ENCODE measurements around the gene ATG4B.

Gene ATG4B

DNA sequence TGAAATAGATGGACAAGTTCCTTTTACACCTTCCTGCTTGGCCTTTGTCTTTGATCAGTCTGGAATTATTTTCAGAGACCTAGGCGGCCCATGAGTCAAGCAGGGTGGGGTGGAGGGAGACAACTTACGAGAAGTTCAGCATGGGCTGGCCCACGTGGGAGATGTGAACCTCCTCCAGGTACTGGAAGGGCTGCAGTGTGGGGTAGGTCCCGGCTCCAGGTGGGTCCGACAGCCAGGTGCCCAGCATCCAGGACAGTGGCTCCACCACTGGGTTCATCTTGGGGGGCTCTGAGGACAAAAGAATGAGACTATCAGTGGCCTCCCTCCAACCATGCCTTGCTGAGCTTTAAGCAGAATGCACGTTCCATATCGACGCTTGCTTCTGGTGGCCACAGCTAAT, 31.3 kb upstream of the ATG4B start:
- in situ Hi-C loops (cut with MboI; ENCODE audit: low sequenced_read_pairs): no loop called here
- peaks cover 45% of the 10 kb centered on the region for H3K36me3 ChIP-seq (replicated peaks)
- H3K4me3 ChIP-seq: no peak overlapping the region
- no peaks in the 10 kb centered on the region for H3K9me3 ChIP-seq
- H3K27me3 ChIP-seq (ENCODE audit: low read depth): no peaks in the 10 kb centered on the region
- no peak for DNase-seq (ENCODE audit: low spot score in 2 of 2)
- peaks cover 9% of the 10 kb centered on the region; the same call in 1 of the 2 replicates for H3K4me1 ChIP-seq

DNA sequence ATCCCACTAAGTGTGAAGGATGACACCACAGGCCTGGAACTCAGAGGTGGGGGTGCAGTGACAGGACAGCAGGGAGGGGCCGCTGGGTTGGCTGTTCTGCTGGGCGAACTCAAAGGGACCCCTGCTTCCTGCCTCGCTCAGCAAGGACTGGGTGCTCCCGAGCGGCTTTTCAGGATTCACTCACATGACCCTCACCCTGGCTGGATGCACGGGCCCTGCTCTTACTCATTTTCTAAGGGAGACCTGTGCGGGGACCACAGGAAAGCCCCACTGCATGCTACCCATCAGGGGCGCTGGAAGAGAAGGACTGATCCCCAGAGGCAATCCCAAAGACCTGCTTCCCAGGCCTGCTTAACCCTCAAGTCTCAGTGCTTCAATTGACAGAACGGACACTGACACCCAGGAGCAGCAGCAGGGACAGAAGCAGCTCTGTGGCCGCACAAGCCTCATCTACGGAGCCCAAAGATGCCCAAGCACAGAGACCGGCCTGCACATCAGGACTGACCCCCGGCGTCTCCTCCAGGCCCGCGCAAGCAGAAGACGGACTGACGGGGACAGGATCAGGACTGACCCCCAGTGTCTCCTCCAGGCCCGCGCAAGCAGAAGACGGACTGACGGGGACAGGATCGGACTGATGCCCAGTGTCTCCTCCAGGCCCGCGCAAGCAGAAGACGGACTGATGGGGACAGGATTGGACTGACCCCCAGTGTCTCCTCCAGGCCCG, 30.2 kb upstream of the ATG4B start:
- in situ Hi-C loops (cut with MboI; ENCODE audit: low sequenced_read_pairs): no loop called here
- Histone ChIP-seq H3K4me1 (peaks cover 9% of the 10 kb centered on the region; the same call in 1 of the 2 replicates), H3K9me3 (no peaks in the 10 kb centered on the region), H3K36me3 (replicated peaks) (peaks cover 39% of the 10 kb centered on the region), H3K4me3 (no peak overlapping the region), H3K27me3 (ENCODE audit: low read depth) (no peaks in the 10 kb centered on the region)
- DNase-seq (ENCODE audit: low spot score in 2 of 2): no peak

DNA sequence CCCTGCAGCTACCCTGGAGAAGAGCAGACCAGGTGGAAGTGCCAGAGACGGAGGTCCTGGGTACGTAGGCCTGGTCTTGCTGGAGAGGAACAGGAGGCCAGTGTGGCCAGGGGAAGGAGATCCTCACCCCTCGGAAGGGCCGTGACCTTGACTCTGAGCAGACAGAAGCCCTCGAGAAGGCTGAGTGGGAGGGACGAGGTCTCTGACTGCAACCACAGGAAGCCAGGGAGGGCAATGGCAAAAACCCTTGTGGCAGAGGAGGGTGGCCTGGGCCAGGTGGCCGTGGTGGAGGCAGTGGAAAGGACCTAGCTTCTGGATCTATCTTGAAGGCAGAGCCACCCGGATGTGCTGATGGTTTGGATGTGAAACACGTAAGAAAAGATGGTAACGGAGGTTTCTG, 28.6 kb upstream of the ATG4B start:
- no peaks in the 10 kb centered on the region for H3K9me3 ChIP-seq
- DNase-seq (ENCODE audit: low spot score in 2 of 2): no peak
- H3K27me3 ChIP-seq (ENCODE audit: low read depth): no peaks in the 10 kb centered on the region
- H3K4me1 ChIP-seq: peaks cover 9% of the 10 kb centered on the region; the same call in 1 of the 2 replicates
- no peak overlapping the region for H3K4me3 ChIP-seq
- peaks cover 35% of the 10 kb centered on the region for H3K36me3 ChIP-seq (replicated peaks)
- in situ Hi-C loops (cut with MboI; ENCODE audit: low sequenced_read_pairs): no loop called here

DNA sequence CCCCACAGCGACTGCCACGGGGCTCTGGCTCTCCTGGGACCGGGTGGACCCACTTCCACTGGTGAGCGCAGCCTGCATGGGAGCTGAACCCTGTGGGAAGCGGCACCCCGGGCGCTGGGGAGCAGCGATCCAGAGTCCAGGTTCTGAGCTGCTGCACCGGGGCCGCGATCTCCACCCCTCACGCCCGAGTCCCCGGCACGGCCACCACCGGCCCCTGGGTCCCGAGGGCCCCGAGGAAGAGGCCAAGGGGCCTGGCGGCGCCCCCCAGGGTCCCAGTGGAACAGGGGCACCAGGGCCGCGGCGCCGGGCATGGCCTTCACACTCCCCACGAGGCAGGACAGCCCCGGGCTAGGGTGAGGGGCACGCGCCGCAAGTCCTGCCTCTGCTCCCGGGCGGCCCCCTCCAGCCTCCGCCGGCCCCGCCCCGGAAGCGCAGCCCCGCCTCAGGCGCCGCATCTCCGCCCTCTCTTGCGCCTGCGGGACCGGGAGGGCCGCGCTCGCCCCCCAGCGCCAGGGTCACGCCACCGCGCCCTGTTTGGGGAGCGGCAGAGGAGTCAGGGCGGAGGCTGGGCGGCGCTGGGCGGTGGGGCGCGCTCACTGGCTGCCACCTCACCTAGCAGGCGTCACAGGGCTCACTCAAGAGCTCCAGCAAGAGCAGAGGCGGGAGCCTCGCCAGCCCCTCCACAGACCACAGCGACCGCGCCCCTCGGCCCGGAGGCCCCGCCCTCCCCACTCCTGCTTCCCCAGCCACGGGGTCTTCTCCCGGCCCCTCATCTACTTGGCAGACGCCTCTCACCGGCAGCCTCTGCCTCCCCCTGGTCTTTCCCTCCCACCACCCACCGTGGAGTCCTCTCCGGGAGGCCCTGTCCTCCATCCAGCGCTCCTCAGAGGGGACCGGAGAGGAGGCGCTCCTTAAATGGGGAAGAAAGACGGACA, 27.4 kb upstream of the ATG4B start:
- H3K4me3 ChIP-seq: peak overlapping the region; percentile 40
- H3K27me3 ChIP-seq (ENCODE audit: low read depth): no peaks in the 10 kb centered on the region
- DNase-seq (ENCODE audit: low spot score in 2 of 2): peak; percentile 90 to 96
- in situ Hi-C loops (cut with MboI; ENCODE audit: low sequenced_read_pairs): no loop called here
- no peaks in the 10 kb centered on the region for H3K9me3 ChIP-seq
- H3K36me3 ChIP-seq (replicated peaks): peaks cover 24% of the 10 kb centered on the region
- H3K4me1 ChIP-seq: peaks cover 9% of the 10 kb centered on the region; the same call in 1 of the 2 replicates

DNA sequence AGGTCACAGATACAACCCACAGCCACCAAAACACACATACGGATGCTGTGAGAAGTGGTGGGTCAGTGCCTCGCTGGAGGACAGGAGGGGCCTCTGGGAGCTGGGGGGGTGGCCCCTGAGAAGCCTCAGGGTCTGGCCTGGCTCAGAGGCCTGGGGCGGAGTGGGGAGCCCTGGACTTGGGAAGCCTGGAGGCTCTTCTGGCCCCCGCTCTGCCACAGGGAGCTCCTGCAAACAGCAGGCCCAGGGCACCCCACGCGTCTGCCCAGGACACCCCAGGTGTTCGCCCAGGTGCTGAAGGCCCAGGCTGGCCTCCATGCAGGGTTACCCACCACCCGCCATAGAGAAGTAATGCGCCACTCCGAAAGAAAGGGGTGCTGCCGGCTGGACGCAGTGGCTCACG, 26.4 kb upstream of the ATG4B start:
- Histone ChIP-seq H3K4me3 (no peak overlapping the region), H3K27me3 (ENCODE audit: low read depth) (no peaks in the 10 kb centered on the region), H3K4me1 (peaks cover 9% of the 10 kb centered on the region; the same call in 1 of the 2 replicates), H3K36me3 (replicated peaks) (peaks cover 17% of the 10 kb centered on the region), H3K9me3 (no peaks in the 10 kb centered on the region)
- DNase-seq (ENCODE audit: low spot score in 2 of 2): no peak
- in situ Hi-C loops (cut with MboI; ENCODE audit: low sequenced_read_pairs): no loop called here

DNA sequence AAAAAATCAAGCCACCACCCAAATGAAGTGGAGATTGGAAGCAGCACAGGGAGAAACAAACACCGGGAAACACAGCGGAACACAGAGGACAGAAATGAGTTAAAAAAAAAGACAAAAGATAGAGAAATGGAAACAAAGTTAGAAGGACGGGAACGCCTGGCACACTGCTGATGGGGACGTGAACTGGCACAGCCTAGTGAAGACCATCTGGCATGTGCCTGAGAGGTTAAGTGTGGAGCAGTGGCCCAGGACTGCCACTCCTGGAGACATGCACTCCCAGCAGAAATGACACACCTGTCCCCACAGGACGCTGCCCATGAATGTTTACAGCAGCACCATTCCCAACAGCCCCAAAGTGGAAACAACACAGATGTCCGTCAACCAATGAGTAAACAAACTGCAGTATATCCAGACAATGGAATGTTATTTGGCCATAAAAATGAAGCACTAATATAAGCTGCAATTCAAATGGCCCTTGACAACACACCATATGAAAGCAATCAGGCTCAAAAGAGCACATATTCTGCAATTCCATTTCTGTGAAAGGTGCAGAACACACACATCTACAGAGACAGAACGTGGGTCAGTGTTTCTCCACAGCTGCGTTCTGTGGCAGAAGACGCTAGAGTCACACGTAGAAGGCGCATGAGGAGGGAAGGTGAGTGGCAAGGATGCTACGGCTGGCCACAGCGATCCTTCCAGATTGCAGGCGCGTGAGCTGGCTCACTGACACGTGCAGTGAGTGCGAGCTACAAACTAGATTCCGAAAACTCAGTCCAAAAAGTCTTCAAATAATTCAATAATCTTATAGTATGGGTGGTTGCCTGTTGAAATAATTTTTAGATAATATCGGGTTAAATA, 25.1 kb upstream of the ATG4B start:
- H3K9me3 ChIP-seq: no peaks in the 10 kb centered on the region
- DNase-seq (ENCODE audit: low spot score in 2 of 2): no peak
- H3K4me1 ChIP-seq: peaks cover 9% of the 10 kb centered on the region; the same call in 1 of the 2 replicates
- no peaks in the 10 kb centered on the region for H3K27me3 ChIP-seq (ENCODE audit: low read depth)
- H3K36me3 ChIP-seq (replicated peaks): 0 out of 2 replicates have a peak, but pooled peaks cover 15% of the 10 kb centered on the region
- H3K4me3 ChIP-seq: no peak overlapping the region
- in situ Hi-C loops (cut with MboI; ENCODE audit: low sequenced_read_pairs): no loop called here

DNA sequence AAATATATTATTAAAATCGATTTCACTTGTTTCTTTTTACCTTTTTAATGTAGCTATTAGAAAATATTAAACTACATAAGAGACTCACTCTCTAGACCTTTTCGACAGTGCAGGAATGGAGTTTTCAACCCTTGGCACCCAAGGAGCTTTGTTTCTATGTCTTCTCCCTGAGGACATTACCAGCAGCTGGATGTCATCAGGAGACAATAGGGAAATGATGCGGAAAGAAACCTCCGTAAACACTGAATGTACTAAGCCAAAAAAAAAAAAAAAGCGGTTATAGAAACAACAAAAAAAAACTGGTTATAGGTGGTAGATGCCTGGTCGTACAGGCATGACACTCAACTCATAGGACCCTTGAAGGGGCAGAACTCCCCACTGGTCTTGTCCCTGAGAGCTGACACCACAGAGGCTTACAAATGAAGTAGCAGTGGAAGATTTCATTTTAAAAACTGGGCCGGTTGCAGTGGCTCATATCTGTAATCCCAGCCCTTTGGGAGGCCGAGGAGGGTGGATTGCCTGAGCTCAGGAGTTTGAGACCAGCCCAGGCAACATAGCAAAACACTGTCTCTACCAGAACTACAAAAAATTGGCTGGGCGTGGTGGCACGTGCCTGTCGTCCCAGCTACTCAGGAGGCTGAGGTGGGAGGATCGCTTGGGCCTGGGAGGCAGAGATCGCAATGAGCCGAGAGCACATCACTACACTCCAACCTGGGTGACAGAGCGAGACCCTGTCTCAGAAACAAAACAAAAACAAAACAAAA, 24.3 kb upstream of the ATG4B start:
- 0 out of 2 replicates have a peak, but pooled peaks cover 12% of the 10 kb centered on the region for H3K36me3 ChIP-seq (replicated peaks)
- no peaks in the 10 kb centered on the region for H3K27me3 ChIP-seq (ENCODE audit: low read depth)
- H3K4me3 ChIP-seq: no peak overlapping the region
- DNase-seq (ENCODE audit: low spot score in 2 of 2): no peak
- peaks cover 9% of the 10 kb centered on the region; the same call in 1 of the 2 replicates for H3K4me1 ChIP-seq
- H3K9me3 ChIP-seq: no peaks in the 10 kb centered on the region
- in situ Hi-C loops (cut with MboI; ENCODE audit: low sequenced_read_pairs): no loop called here

DNA sequence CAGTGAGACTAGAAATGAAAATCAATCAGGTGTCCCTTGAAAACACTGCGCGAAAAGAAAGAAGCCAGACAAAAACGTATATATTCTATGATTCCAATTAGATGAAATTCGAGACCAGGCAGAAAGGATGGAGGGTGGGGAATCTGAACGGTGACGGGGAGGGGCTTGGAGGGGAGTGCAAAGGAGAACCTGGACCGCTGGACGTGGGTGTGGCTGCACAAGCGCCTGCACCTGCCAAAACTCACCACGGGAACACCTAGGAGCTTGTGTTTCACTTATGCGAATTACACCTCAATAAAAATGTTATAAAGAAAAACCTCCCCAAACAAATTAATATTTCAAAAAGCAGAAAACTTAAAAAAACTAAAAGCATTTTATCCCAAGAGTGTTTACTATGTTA, 22.5 kb upstream of the ATG4B start:
- Histone ChIP-seq H3K27me3 (ENCODE audit: low read depth) (no peaks in the 10 kb centered on the region), H3K4me3 (no peak overlapping the region), H3K36me3 (replicated peaks) (peaks cover 4% of the 10 kb centered on the region; the same call in 1 of the 2 replicates), H3K9me3 (no peaks in the 10 kb centered on the region), H3K4me1 (peaks cover 4% of the 10 kb centered on the region; the same call in 1 of the 2 replicates)
- no peak for DNase-seq (ENCODE audit: low spot score in 2 of 2)
- in situ Hi-C loops (cut with MboI; ENCODE audit: low sequenced_read_pairs): no loop called here

DNA sequence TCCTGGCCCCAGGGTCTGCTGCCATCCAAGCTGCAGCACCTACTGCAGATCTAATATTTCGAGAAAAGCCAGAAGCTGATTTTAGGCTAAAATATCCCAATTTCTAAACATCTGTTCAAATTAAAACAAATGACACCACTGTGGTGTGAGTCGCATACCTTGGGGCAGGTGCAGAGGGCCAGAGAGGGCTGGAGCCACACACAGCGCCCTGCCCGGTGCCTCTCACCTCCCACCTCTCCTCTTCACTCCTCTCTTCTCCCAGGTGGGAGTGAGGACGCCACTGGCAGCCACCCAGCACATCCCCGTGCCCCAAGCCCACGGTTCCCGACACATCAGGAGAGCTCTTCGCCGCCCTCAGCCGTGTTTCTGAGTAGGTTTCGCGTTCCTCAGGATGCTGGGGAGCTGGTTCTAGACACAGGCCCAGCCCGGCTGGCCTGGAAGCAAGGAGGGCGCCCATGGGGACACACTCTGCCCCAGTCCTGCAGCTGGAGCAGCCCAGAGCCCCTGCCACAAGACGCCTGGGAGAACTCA, 21.9 kb upstream of the ATG4B start:
- Histone ChIP-seq H3K4me3 (no peak overlapping the region), H3K36me3 (replicated peaks) (peaks cover 4% of the 10 kb centered on the region; the same call in 1 of the 2 replicates), H3K9me3 (no peaks in the 10 kb centered on the region), H3K27me3 (ENCODE audit: low read depth) (no peaks in the 10 kb centered on the region), H3K4me1 (peaks cover 2% of the 10 kb centered on the region; the same call in 1 of the 2 replicates)
- in situ Hi-C loops (cut with MboI; ENCODE audit: low sequenced_read_pairs): no loop called here
- DNase-seq (ENCODE audit: low spot score in 2 of 2): no peak

DNA sequence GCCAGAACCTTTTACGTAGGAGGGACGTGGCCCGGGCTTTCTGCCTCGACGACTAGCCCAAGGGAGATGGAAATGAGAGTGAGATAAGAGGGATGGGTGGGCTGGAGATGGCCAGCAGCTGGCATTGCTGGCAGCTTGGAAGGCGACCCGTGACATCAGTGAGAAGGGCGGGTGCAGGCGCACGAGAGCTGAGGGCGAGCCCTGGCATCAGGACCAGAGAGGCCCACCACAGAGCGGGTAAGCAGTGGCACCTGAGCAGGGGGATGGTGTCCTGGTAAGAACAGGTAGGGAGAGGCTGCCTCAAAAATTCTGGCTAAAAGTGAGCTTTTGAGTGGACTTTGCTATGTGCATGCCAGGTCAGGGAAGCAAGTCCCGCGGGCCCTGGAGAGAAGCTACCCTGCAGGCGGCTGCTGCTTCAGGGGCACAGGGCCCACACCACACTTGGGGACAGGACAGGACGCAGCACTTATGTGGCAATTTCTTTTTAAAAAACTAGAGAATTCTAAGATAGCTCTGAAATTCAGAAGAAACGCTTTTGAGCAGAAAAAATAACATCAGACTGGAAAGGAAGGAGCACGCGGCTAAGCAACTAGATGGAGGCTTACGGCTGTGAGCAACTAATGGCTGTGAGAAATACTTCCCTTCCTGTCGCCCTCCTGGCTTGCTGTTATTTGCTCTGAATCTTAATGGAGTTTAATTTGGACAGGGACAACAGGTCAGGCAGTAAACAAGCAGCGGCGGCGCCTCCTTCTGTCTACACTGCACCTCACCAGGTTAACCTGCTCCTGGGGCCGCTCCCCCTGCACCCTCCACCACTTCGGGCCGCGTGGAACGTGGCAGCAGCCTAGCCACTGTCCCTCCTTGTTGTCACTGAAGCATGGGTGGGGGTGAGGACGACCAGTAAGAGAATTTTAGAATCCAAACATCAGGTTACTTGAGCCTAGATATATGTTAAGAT, 21.0 kb upstream of the ATG4B start:
- H3K9me3 ChIP-seq: no peaks in the 10 kb centered on the region
- in situ Hi-C loops (cut with MboI; ENCODE audit: low sequenced_read_pairs): no loop called here
- H3K36me3 ChIP-seq (replicated peaks): peaks cover 4% of the 10 kb centered on the region; the same call in 1 of the 2 replicates
- DNase-seq (ENCODE audit: low spot score in 2 of 2): no peak
- H3K4me1 ChIP-seq: no peaks in the 10 kb centered on the region
- no peaks in the 10 kb centered on the region for H3K27me3 ChIP-seq (ENCODE audit: low read depth)
- H3K4me3 ChIP-seq: no peak overlapping the region

DNA sequence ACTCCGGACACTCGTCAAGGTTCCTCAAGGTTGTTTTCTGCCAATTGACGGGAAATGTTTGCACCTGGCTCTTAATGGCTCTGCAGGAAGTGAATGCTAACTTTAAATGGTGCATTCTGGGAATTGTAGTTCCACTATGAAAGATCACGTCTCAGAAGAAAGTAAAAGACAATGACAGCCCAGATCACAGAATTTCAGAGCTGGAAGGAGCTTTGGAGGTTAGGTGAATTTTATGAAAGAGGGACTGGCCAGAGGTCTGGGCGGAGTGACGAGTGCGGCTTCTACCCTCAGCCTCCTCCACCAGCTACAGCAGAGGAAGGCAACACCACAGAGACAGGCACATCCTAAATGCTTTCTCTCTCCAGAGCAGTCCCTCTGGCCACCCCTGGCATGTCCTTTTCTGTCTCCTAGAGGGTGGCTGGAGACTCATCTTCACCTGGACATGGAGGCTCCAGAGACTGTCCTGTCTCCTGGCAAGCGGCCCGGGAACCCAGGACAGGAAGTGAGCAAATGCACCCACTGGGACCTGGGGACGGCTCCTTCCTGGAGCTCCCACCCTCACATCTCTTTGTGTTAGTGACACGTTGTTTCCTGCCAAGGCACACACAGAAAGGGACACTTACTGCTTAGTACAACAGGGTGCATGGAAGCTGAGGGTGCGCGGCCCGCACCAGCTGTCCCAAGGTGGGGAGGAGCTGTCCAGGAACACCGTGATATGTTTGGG, 19.9 kb upstream of the ATG4B start:
- H3K4me3 ChIP-seq: no peak overlapping the region
- H3K36me3 ChIP-seq (replicated peaks): peaks cover under 1% of the 10 kb centered on the region; the same call in 1 of the 2 replicates
- no peaks in the 10 kb centered on the region for H3K27me3 ChIP-seq (ENCODE audit: low read depth)
- in situ Hi-C loops (cut with MboI; ENCODE audit: low sequenced_read_pairs): no loop called here
- H3K4me1 ChIP-seq: no peaks in the 10 kb centered on the region
- no peaks in the 10 kb centered on the region for H3K9me3 ChIP-seq
- no peak for DNase-seq (ENCODE audit: low spot score in 2 of 2)
